Measurements from ENCODE around the gene SREBF1.
A peak's percentile ranks its signal among the peaks of the same experiment; 100 is the strongest.

Gene SREBF1

GRCh38 chr17:17772231-17772630 is 64.6 kb downstream of the SREBF1 start:
- DNase-seq = no peak

- DNase-seq = no peak
These were observed 65.1 kb downstream of the SREBF1 start for GRCh38 chr17:17771498-17772201.

- no peak for DNase-seq
These were observed 66.1 kb downstream of the SREBF1 start for GRCh38 chr17:17770632-17771044.

- DNase-seq = no peak
These were observed 66.7 kb downstream of the SREBF1 start for GRCh38 chr17:17769869-17770631.

GRCh38 chr17:17768424-17769088 is 68.2 kb downstream of the SREBF1 start:
- DNase-seq = peak; percentile 35

- no peak for DNase-seq
These were observed 68.8 kb downstream of the SREBF1 start for GRCh38 chr17:17767887-17768418.

- no peak for DNase-seq
These were observed 69.5 kb downstream of the SREBF1 start for GRCh38 chr17:17767154-17767869.

- DNase-seq = no peak
These were observed 70.1 kb downstream of the SREBF1 start for GRCh38 chr17:17766744-17767120.

- DNase-seq = no peak
These were observed 70.6 kb downstream of the SREBF1 start for GRCh38 chr17:17766077-17766743.

GRCh38 chr17:17765359-17766076 is 71.3 kb downstream of the SREBF1 start:
- no peak for DNase-seq

- DNase-seq = no peak
These were observed 73.1 kb downstream of the SREBF1 start for GRCh38 chr17:17763734-17764133.

- DNase-seq = no peak
These were observed 73.7 kb downstream of the SREBF1 start for GRCh38 chr17:17763136-17763535.

- no peak for DNase-seq
These were observed 74.1 kb downstream of the SREBF1 start for GRCh38 chr17:17762744-17763105.
